GM18502 (cell line): ENCODE results near the gene LEMD1.
"Not testable (repeated sequence)": the region's sequence is repeated elsewhere in the genome, so short reads cannot be mapped to it uniquely, and the experiment has no call there.

Source experiments
- ATAC-seq: cut with Tn5 transposase; IDR thresholded peaks from one replicate; pipeline ENCODE4 v1.9.1; 2021; ENCODE audit warnings: mild to moderate bottlenecking; ENCODE audit not compliant: unreplicated experiment, poor library complexity

LEMD1 gene

DNA sequence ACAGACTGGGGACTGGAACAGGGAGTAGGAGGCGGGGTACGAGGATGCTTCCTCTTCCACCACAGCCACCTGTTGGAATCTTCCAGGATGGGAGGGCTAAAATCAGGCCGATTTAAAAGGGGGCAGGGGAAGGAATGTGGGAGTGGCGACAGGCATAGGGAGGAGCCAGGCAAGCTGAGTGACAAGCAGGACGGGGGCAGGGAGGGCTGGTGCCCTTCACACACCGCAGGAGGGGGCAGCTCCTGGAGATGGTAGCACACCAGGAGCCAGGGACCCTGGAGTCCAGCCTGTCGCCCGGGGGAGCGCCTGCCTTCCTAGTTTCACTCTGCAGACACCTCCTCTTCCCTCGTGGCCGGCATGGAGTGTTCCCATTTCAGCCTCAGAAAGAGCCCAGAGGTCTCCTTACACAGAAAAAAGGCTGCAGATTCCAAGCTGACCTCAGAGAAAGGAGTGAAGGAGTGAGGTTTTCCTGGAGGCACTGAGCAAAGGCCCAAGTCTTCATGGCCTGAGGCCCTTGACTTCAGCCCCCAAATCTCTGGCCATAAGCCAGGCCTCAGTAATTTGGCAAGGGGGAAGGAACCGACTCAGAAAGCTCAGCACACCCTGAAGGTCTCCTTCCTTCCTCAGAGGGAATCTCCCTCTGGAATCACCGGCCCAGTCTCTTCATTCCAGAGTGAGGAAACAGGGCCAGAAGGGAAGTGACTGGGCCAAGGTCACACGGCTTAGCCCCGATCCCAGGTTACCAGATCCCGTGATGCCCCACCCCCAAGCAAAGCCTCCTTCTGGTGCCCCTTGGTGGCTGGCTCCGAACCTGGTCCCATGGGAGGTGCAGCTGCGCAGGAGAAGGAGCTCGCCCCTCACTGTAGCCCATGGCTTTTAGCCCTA lies 25.8 kb upstream of the LEMD1 start:
- no peak for ATAC-seq

GRCh38 chr1:205446828-205447227 lies 25.0 kb upstream of the LEMD1 start:
- no peak for ATAC-seq

GRCh38 chr1:205445646-205445935 lies 23.7 kb upstream of the LEMD1 start:
- no peak for ATAC-seq

DNA sequence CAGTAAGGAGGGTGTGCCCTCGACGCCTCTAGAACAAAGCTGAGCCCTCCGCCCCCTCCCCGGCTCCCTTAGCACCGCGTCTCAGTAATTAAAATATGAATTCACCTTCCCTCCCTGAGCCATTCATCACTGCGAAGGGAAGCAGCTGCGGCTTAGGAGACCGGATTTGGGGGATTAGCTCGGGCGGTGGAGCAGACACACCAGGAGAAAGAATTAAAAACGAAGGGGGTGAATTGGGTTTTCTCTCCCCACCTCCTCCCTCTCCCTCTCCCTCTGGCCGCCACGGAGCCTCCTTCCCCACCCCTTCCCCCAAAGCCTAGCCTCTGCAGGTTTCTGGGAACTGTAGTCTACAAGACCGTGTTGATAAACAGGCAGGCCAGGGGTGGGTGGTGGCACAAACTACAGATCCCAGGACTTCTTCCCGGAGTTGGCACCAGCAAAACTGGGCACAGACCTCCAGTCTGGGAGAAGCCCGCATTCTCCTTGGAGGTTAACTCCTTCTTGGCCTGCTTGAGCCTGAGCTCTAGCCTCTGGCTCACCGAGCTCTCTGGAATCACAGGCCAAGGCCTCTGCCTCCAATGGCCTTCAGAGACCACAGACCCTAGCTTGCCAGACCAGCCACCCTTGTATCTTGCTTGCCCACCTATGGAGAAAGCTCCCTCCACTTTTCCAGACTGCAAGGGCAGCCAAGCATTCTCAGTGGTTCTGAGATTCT lies 23.2 kb upstream of the LEMD1 start:
- ATAC-seq, result no peak

GRCh38 chr1:205444300-205444930 lies 22.6 kb upstream of the LEMD1 start:
- ATAC-seq, result no peak

DNA sequence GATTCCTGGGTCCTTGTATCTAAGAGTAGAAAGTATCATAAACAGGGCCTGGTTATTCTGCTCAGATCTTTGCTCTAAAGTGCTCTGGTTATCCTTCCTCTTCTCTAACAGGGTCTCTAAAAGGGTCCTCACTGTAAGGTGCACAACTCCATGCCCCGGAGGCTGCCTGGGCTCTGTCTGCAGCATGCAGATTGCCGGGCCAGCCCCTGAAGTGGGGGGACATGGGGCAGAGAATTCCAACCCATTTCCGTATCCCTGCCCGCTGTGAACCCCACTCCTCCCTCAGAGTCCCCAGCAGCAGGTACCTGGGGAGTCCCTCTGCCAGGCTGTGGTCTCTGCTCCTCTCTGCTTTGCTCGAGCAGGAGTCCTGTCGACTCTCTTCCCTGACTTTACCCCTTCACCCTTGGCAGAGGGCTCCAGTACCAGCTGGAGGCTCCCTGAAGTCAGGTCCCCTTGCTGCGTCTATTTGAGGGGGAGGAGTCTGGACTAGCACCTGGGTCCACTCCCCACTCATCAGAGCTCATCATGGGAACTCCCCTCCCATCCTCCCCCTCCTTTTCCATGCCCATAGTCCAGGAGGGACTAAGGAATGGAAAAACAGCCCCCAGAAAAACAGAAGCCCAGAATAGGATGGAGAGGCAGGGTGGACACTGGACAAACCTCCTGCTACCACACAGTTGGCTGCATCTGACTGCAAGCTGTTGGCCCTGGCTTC lies 21.9 kb upstream of the LEMD1 start:
- no peak for ATAC-seq

GRCh38 chr1:205442051-205442725 lies 20.3 kb upstream of the LEMD1 start:
- ATAC-seq, result no peak

GRCh38 chr1:205441716-205442050 lies 19.8 kb upstream of the LEMD1 start:
- ATAC-seq, result no peak

- ATAC-seq, result no peak
Observed at GRCh38 chr1:205441318-205441633, 19.4 kb upstream of the LEMD1 start.

DNA sequence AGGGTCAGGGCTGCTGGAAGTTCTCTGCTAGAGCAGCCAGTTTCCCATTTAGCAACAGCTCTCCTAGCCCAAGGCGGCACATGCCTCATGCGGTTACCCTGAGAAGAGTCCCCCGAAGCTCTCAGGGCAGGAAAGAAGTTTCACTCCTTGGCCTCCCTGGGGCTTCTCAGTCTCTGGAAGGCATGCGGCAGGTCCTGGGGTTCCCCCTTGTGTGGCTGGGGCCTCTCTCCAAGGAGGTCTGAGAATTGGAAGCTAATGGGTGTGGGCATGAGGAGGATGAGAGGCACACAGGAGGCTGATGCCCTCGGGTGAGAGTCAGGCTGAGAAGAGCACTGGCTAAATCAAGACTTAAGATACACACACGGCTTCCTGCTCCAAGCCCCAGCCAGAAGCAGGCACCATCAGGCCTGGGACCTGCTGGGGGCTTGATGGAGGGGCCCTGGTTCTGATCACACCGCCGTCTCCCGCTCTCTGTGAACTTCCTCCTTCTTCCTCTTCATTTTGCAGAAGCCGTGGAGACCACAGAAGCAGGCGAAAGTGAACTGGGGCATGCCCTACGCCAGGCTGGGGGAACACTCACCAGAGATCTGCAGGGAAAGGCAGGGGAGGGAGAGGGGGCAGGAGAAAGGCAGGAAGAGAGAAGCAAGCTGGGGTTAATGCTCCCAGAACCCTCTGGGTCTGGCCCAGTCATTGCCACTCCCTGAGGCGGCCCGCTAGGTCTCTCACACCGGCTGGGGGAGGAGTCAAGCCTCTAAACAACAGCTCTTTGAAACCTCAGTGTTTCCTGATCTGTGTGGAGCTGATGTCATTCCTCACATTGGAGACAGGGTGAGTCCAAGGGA lies 18.8 kb upstream of the LEMD1 start:
- peak; percentile 86 for ATAC-seq

- ATAC-seq, result no peak
Observed at GRCh38 chr1:205440121-205440475, 18.2 kb upstream of the LEMD1 start.

- no peak for ATAC-seq
Observed at GRCh38 chr1:205438213-205439158, 16.6 kb upstream of the LEMD1 start.

- no peak for ATAC-seq
Observed at GRCh38 chr1:205437570-205437969, 15.7 kb upstream of the LEMD1 start.

DNA sequence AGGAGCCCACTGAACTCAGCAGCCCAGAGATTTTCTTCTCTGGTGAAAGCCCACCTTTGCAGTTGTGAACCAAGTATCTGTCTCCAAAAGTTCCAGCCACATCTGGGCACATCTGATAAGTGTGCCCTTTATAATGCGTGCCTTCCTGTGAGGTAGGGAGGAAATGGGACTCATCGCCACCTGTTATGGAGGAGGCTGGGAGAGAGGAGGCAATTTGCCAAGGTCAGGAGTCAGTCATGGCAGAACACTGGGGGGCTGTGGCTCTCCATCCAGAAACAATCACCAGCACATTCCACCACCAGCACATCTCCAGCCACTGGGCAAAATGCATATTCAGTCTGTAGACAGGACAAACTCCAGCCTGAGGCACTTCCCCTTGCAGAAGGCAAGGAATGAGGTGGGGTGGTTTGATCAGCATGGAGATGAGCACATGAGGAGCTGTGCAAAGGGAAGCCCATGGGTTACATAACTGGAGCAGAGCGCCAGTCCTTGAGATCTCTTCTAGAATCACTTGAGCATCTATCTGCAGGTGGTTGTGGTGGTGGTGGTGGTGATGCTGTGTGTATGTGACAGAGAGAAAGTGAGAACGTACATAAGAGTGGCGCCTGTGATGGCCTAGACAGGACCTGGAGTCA lies 15.0 kb upstream of the LEMD1 start:
- no peak for ATAC-seq

DNA sequence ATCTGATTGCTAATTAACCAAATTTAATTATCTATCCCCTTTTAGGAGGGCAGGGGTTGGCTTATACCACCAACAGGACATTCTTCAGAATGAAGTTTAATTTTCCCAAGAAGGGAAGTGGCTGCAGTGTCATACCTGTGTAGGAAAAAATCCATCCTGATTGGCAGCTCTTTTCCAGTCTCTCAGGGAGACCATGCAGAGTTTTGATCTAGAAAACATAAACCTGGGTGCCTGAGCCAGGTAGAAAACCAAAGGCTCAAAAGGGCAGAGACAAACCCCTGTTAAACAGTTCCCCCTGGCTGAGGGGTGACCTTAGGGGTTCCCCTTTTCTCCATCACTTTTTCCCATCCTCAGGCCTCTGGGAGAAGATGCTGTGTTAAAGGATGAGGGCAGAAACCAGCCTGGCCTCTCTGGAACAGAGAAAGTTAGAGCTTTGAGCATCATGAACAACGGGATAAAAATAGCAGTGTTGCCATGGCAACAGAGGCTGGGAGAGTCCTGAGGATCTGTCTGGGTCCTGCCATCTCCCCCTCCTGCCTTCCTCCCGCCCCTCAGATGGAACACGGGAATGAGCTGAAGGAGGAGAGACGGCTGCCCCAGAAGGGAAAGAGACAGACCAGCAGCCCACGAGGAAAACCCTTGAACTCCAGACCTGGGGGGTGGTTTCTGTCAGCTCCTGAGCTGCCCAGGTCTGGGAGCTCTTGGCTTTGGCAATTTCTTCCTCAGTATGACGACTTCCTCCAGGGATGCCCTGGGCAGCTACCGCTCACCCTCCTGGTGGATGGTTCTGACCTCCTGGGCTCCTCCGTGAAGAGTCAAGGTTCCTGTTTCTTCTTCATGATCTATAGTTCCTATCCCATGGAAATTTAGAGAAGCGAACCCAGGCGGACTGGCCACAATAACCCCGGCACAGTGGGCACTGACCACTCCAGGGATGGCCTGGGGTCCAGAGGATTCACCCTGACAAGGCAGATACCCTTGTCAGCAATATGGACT lies 14.0 kb upstream of the LEMD1 start:
- ATAC-seq, result no peak

- ATAC-seq, result no peak
Observed at GRCh38 chr1:205434738-205435137, 12.9 kb upstream of the LEMD1 start.

GRCh38 chr1:205432692-205433091 lies 10.8 kb upstream of the LEMD1 start:
- ATAC-seq, result not testable (repeated sequence)
